ENCODE data around the gene DOCK2.

Gene DOCK2

DNA sequence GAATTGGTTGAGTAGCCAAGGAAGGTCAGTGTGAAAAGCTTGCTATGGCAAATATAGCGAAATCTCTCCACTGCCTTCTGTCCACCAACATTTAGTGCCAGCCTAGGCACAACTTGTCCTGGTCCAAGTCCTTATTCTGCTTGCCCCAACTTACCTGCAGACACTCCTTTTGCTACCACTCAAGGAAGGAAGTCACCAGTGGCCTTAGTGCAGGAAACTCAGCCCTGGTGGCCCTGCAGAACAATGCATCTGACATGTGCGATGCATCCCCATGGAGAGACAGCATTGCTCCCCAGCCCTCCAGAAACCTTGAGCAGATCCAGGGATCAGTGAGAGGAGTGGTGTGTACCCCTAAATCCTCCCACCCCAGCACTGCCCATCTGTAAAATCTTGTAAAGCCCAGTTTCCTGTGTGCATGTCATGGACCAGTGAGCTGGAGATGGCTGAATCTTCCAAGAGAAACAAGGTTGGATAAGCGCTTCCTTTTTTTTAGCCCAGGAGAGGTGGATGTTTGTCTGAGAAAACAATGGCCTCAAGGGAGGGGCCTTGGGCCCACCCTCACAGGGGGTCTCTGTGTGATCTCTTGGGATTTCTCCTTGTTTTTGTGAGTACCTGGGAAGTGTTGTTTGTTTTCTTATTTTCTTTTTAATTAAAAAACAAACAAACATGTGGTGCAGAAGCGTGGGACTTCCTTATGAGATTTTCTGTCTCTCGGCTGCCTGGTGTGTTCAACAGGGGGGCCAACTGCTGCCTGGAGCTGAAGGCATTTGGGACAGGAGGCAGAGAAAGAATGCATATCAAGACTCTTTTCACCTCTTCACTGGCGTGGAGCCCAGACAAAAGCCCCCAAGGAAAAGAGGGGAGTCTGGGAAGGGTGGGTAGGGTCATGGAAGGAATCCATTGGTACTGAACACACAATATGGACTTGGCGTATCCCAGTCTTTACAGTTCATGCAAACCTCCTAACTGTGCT is 472.3 kb downstream of the DOCK2 start:
- no peak for DNase-seq

DNA sequence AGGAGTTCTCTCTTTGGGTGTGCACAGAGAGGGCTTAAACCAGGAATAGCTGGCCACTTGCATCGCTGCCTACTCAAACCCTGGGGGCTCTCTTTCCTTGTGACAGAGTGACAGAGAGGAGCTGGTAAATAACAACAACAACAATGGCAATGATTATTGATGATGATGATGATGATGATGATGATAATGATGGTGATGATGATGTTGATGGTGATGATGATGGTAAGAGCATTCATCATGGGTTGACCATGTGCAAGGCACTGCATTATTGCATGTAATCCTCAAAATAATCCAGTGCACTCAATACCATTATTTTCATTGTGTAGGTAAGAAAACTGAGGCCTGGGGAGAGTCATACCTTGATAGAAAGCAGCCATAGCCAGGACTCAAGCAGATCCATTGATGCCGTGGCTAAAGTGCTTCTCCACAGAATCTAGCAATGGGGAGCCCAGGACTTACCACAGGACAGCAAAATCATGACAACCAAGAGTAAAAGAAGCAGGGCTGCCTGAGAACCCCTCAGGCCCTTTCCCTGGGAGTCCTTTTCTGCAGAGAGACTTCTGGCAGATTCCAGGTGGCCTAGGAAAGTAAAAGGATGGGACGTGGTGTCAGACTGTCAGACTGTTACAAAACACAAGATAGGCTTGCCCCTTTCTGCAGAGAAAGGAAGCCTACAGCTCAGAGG is 473.5 kb downstream of the DOCK2 start:
- no peak for DNase-seq

DNA sequence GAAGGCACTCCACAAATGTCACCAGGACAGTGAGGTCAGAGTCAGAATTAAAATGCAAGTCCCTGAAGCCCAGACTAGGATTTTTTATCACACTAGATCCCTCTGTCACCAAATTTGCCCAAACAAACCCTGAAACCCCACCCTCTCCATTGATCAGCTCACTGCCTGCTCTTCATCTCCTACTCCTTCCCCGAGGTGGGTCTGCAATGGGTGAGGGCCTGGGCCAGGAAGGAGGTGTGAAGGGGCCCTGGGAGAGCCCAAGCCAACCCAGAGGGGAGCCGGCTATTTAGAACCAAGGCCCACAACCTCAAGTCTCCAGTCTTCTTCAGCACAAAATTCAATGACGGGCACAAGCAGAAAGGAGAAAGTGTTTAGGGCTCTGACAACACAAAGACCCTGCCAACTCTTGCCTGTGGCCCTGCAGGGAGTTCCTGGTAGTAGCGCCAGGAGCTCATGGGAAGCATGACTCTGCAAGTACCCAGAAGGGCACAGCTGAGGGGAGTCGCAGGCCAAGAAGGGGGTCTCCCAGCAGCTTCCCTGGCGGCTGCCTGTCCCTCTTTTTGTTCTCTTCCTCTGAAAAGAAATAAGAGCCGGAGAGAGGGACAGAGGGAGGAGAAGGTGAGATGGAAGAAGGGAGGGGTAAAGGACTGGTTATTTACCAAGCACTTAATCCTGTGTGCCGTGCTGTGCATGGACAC is 474.2 kb downstream of the DOCK2 start:
- no peak for DNase-seq

DNA sequence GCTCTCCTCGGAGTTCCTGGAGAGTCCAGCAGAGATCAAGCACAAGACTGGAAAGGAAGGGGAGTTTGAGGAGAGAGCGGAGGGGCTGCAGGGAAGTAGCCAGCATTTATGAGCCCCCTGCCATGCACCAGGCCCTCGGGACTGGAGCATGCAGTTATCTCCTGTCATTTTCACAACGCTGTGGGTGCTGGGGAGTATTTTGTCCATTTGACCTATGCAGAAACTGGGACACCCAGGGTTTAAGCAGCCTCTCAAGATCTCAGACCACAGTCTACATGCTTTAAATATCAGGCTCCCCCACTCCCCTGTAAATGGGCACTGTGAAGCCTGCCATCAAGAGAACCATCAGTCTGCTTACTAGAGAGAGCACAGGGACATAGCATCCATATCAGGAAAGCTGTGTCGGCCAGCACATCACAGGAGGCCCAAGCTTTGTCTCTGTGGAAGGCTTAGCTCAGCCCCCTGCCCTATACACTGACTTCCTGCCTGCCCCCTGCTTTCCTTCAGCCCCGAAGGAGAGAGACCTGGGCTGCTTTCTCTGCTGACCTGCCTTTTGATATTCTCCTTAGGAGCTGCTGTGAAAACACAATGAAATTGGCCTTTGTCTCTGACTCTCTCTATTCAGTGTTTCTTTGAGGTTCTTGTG is 475.9 kb downstream of the DOCK2 start:
- no peak for DNase-seq

DNA sequence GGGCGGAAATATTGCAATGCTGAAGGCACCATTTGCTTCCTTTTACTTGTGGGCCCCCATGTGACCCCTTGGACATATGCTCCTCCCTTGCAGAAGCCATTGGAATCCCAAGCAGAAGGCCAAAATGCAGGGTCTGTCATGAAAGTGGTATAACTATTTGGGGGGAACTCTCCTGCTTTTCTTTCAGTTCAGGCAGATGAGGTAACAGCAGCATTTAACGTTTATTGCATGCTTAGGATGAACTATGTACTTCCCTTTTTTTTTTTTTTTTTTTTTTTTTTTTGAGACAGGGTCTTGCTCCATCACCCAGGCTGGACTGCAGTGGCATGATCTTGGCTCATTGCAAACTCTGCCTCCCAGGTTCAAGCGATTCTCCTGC is 476.4 kb downstream of the DOCK2 start:
- no peak for DNase-seq

DNA sequence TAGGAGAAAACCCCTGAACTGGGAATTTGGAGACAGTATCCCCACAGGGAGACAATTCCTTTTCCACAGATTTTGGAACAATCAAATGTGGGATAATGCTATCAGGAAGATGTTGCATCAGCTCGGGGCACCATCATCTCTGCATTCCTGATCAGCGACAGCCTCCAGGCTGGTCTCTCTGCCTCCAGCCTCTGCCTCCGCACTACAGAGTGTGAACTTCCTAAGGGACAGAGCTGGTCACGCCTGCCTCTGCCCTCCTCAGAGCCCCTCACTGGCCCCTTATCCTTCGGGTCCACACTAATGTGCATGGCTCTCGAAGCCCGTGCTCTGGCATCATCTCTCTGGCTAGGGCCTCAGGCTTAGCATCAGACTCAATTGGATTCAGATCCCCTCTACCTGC is 477.2 kb downstream of the DOCK2 start:
- DNase-seq: no peak

DNA sequence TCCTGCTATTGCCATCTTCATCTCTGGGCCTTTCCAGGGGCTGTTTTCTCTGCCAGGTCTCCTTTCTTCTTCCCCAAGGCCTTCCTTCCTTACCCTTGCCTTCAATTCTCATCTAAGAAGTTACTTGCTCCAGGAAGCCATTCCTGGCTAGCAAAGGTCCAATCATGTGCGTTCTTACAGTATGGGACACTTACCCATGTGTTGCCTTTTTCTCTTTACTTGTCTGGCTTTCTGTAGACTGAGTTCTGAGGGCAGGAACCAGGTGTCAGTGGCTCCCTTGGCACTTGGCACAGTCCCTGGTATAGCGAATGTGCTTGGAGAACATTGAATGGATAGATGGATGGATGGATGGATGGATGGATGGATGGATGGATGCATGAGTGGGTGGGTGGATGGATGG is 478.9 kb downstream of the DOCK2 start:
- DNase-seq: no peak

DNA sequence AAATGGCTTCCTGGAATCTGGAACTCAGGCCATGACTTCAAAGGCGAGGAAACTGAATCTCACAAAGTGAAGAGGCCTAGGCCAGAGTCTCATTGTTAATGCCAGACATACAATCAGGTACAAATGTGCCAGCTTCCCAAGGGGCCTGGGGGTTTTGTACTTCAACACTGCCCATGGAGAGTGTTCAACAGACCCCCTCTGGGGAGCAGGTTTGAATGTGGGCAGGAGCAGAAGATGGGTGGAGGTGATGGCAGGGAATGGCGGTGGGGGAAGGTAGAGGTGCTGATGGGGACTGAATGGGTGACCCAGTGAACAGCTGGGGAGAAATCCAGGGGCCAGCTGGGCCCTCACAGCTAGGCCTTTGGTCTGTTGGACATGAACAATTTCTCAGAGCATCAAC is 480.7 kb downstream of the DOCK2 start:
- DNase-seq: no peak

DNA sequence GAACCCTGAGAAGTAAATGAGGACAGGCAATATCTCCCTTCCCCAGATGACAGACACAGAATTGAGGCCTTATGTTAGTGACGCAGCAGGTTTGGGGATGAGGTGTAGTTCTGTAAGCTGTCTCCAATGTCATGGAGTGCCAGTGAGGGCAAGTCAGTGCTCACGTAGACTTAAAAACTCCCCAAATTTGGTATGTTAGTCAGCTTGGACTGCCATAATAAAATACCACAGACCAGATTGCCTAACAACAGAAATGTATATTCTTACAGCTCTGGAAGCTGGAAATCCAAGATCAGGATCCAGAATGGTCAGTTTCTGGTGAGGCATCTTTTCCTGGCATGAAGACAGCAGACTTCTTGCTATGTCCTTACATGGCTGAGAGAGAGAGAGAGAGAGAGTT is 483.5 kb downstream of the DOCK2 start:
- no peak for DNase-seq

DNA sequence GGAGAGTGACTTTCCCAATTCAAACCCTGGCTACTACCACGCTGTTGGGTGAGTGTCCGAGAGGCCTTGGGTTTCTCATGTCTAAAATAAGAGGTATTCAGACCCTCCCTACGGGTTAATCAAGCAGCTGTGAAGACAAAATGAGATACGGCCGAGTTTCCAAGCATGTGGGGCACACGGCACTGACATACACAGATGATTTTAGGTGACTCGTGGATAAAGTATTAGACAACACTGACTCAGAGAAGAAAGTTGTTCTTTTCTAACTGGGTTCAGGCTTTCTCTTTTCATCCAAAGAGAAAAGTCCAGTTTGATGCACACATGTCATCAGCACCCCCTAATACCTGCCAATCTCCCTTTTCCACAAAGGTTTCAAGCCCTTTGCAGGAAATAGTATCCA is 484.2 kb downstream of the DOCK2 start:
- no peak for DNase-seq

DNA sequence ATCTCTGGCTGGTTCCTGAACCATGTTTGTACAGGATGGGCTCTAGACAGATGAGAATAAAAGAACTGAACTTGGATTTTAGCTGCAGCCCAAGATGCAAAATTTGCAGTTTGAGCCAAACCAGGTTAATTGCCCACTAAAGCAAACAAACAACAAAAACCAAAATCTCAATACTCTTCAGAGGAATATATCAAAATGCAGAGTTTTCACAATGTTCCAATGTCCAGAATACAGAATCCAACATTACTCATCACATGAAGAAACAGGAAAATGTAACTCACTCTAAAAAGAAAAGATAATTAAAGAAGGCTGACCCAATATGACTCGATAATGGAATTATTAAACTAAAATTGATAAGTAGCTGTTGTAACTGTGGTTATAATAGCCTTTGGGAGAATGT is 489.0 kb downstream of the DOCK2 start:
- DNase-seq: no peak

DNA sequence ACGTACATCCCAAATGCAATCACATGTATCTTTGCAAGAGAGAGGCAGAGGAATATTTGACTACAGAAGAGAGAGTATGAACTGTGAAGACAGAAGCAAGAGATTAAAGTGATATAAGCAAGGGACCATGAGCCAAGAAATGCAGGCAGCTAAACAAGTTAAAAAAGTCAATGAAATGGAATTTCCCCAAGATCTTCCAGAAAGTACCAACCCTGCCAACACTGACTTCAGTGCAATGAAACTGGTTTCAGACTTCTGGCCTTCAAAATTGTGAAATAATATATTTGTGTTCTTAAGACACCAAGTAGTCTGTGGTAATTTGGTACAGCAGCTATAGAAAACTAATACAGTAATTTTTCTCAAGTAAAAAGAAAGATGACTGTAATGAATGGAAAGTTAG is 489.6 kb downstream of the DOCK2 start:
- no peak for DNase-seq

DNA sequence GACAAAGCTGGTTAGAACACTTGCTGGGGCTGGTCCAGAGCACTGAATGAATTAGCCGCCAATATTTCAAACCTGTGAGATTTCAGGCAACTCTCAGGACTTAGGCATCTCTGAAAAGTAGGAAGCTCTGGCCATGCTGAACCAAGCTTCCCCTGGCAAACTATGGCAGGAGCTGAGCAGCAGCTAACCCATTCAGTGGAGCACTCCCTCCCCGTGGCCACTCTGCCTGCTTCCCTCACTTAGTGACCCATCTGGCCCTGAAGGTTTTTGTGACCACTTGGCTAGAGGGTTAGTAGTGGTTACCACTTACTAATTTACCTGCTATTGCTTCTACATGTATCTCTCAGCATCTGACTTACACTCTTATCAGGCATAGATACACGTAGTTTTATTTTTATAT is 494.2 kb downstream of the DOCK2 start:
- DNase-seq: no peak

DNA sequence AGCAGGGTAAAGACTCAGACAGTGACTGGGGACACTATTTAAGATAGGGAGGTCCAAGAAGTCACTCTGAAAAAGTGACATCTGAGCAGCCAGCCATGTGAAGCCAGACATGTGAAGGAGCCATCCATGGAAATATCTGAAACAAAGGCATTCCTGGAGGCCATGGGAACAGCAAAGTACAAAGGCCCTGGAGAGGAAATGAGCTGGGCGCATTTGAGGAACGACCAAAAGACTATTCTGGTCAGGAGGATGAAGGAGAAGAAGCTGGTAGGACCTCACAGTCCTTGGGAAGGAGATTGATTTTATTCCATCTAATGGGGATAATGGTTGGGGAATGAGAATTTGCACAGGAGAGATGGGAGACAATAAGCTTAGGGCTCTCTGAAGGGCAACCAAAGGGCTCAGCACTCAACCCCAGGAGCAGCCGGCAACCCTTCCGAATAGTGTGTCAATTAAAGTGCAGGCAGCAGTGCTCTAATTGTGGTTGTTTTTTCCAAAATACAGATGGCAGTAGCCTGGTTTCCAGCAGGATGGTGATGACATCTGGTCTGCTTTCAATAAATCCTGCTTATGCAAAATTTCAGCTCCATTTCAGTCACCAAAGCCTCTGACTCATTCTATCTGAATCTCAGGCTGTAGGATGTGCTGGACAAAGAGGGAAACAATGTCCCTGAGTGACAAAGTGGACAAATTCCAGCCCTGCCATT is 495.3 kb downstream of the DOCK2 start:
- no peak for DNase-seq
